GM12878 (cell line): ENCODE results near the gene MCAT.

ENCODE experiments used
- ATF3 ChIP-seq: IDR thresholded peaks from 2 replicates; pipeline ENCODE4 v1.6.1; 2011; ENCODE audit warnings: low read depth, mild to moderate bottlenecking, low read length, moderate library complexity, borderline replicate concordance; ENCODE audit errors: extremely low read depth
- BHLHE40 ChIP-seq, 2 experiments: fragments of 450-650 bp in 1 of 2; IDR thresholded peaks; 2 replicates each; pipeline ENCODE4 v1.6.1; 2011 to 2017; ENCODE audit warnings: low read depth in 2 of 2, borderline replicate concordance in 1 of 2, improper control_type of control experiment in 1 of 2, low read length in 1 of 2, mild to moderate bottlenecking in 1 of 2
- CTCF ChIP-seq, 3 experiments: IDR thresholded peaks in 2 of 3; conservative IDR thresholded peaks in 1 of 3; 2 replicates each; pipeline ENCODE4 v1.5.1; 2011; ENCODE audit warnings: low read depth in 3 of 3, low read length in 3 of 3, mild to moderate bottlenecking in 3 of 3, control low read depth in 2 of 3, moderate library complexity in 2 of 3, inconsistent platforms in 1 of 3, mixed read lengths in 1 of 3; ENCODE audit not compliant: control insufficient read depth in 2 of 3, insufficient read depth in 1 of 3; ENCODE audit errors: extremely low read depth in 1 of 3
- EZH2 ChIP-seq: IDR thresholded peaks from 2 replicates; pipeline ENCODE4 v1.6.1; 2012; ENCODE audit warnings: low read depth, mild to moderate bottlenecking, control low read depth, inconsistent platforms, low read length, borderline replicate concordance; ENCODE audit not compliant: control insufficient read depth
- SMAD1 ChIP-seq: fragments of 450-650 bp; IDR thresholded peaks from 2 replicates; pipeline ENCODE4 v1.6.1; 2018; ENCODE audit warnings: mild to moderate bottlenecking, low read depth; ENCODE audit not compliant: partially characterized antibody
- SUZ12 ChIP-seq: fragments of 200-600 bp; sonication (generic); IDR thresholded peaks from one replicate; pipeline ENCODE4 v1.6.1; 2018; ENCODE audit warnings: antibody characterized with exemption, mild to moderate bottlenecking; ENCODE audit not compliant: unreplicated experiment
- ZBTB33 ChIP-seq: fragments of 450-650 bp; IDR thresholded peaks from 2 replicates; pipeline ENCODE4 v1.6.1; 2017; ENCODE audit warnings: mild to moderate bottlenecking

GRCh38 chr22:43173566-43173965, 30.4 kb upstream of the MCAT start:
- no peak for TF ChIP-seq BHLHE40 (IDR thresholded peaks at IDR 0.05; ENCODE audit: borderline replicate concordance in 1 of 2, low read depth in 2 of 2, low read length in 1 of 2)
- TF ChIP-seq SUZ12, result no peak
- TF ChIP-seq CTCF (IDR thresholded peaks at IDR 0.05 in 2 of 3, conservative IDR thresholded peaks at IDR 0.05 in 1 of 3; ENCODE audit: control insufficient read depth in 2 of 3, extremely low read depth in 1 of 3, insufficient read depth in 1 of 3, low read depth in 3 of 3, low read length in 3 of 3), result no peak
- TF ChIP-seq EZH2, result no peak
- TF ChIP-seq ZBTB33, result no peak
- TF ChIP-seq SMAD1, result no peak
- no peak for TF ChIP-seq ATF3
